Stimulated activated CD4-positive, alpha-beta T cell treated with anti-CD3 and anti-CD28 coated beads, Interleukin-4, amount 100 ng/mL, for 4 hours (primary cell): ENCODE data around the gene USP10.

Experiments
- DNase-seq, 2 experiments: peaks; one replicate each; pipeline ENCODE4 v3.0.0-alpha.2; 2020

USP10 gene, protein sequence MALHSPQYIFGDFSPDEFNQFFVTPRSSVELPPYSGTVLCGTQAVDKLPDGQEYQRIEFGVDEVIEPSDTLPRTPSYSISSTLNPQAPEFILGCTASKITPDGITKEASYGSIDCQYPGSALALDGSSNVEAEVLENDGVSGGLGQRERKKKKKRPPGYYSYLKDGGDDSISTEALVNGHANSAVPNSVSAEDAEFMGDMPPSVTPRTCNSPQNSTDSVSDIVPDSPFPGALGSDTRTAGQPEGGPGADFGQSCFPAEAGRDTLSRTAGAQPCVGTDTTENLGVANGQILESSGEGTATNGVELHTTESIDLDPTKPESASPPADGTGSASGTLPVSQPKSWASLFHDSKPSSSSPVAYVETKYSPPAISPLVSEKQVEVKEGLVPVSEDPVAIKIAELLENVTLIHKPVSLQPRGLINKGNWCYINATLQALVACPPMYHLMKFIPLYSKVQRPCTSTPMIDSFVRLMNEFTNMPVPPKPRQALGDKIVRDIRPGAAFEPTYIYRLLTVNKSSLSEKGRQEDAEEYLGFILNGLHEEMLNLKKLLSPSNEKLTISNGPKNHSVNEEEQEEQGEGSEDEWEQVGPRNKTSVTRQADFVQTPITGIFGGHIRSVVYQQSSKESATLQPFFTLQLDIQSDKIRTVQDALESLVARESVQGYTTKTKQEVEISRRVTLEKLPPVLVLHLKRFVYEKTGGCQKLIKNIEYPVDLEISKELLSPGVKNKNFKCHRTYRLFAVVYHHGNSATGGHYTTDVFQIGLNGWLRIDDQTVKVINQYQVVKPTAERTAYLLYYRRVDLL

DNA sequence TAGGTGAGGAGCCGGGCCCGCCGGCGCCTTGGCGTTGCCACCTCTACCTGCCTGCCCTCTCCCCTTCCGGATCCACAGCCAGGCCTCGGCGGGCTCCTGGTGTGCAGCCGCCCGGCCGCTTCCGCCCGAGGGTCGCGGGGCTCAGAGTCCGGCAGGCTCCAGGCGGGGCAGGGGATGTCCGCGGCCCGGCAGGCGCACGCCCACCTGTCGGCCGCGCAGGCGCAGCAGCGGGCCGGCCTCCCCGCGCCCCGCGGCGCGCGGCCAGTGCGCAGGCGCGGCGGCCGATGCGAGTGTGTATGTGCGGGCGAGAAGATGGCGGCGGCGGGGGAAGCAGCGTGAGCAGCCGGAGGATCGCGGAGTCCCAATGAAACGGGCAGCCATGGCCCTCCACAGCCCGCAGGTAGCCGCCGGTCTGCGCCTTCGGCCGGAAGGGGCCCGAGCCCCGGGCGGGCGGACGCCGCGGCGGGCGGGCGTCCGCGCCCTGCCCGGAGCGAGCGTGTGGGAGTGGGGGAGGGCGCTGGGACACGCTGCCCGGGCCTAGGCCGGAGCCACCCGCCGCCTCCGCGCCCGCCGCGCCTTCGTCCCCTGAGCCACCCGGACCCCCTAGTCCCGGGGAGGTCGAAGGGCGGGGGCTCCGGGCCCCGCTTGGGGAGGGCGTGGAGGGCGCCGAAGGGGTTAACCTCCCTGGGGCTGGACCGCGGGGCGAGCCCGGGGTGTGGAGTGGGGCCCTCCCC, at the start of gene USP10:
Gene USP10 (plus strand): TSS at position 289 of the 734 bp plus-strand sequence. CDS start 91 bp downstream, at position 380.
- DNase-seq = peak; percentile 81

DNA sequence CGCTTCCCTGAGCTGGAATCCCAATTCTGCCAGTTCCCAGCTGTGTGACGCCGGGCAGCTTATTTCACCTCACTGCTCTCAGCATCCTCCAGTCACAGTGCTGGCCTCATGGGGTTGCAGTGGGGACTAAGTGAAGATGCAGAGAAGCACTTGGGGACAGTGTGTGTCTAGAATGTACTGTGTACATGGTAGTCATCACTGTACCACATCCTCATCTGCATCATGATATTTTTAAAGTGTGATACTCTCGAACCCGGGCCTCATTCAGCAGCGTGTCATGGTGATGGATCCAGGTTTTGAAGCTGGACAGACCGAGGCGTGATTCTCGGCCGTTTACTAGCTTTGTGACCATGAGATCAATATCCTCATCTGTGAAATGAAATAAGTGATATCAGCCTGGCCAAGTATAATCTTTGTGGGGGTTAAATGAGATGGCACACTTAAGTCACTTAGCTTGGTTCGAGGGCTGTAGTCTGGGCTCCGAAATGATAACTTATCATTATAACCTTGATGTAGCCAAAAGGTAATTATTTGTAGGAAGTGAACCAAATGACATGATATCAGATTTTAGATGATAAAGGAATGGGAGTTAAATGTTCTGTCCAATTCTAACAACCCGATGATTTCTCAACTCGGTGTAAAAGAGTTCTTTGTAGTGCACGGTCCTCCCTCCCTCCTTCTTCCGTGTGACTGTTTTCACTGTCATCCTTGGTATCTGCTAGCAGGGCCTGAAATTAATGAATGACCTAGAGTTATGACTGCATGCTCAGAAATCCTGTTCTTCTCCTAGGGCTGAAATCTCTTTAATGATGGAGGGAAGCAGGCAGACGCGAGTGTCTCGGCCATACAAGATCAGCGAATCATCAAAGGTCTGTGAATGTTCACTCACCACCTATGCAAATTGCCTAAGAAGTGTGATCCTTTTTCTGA, 49.5 kb upstream of the USP10 start:
- DNase-seq = no peak

DNA sequence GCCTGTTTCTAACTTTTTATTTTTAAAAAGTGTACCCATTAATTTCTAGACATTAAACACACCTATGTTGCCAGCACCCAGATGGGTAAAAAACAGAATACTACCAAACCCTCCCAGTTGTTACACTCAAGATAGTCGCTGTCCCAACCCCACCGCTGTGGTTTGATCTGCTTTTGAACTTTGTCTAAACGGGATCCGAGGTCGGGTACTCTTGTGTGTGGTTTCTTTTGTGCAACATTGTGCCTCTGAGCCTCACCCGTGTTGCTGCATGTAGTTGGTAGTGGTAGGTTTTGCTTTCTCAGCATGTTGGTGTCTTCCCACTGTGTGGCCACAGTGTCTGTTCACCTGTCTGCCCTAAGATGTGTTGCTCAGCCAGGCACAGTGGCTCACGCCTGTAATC, 47.2 kb upstream of the USP10 start:
- peak in 1 of 2 experiments; percentile 19 for DNase-seq

DNA sequence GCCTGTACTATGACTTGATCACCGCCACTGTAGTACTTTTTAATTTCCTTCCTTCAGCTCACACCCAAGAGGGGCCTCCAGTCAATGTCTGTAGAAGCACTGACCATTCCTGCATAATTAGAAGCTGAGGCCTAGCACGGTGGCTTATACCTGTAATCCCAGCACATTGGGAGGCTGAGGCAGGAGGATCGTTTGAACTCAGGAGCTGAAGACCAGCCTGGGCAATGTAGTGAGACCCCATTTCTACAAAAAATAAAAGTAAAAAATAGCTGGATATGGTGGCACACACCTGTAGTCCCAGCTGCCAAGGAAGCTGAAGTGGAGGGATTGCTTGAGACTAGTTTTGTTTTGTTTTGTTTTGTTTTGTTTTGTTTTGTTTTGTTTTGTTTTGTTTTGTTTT, 45.6 kb upstream of the USP10 start:
- no peak for DNase-seq

DNA sequence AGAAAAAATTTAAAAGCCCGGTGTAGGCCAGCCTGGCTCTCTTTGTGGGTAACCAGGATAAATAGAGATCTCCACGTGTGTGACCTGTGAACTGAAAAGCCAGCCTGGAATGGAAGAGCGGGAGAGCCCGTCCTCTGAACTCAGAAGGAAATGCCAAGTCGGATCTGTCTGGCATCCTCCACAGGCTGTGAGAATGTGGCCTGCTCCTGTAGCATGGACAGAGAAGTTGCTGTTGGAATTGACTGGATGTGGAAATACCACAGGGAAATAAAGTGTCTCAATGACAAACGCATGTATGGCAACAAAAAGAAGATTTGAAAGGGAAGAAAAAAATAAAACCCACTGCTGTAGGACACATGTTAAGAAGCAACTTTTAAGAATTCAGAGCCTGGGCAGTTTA, 44.8 kb upstream of the USP10 start:
- DNase-seq = no peak

DNA sequence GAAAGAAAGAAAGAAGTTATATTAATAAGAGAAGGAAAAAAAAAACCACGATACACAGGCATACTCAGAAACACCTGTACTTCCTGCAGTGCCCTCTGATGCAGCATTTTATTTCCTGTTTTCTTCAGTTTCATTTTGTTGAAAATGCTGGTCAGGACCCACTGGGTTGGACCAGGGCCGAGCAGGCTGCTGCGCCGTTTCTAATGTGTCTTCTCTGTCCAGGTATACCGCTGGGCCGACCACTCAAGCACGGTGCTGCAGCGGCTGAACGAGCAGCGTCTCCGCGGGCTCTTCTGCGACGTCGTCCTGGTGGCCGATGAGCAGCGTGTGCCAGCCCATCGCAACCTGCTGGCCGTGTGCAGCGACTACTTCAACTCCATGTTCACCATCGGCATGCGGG, 43.2 kb upstream of the USP10 start:
- no peak for DNase-seq

DNA sequence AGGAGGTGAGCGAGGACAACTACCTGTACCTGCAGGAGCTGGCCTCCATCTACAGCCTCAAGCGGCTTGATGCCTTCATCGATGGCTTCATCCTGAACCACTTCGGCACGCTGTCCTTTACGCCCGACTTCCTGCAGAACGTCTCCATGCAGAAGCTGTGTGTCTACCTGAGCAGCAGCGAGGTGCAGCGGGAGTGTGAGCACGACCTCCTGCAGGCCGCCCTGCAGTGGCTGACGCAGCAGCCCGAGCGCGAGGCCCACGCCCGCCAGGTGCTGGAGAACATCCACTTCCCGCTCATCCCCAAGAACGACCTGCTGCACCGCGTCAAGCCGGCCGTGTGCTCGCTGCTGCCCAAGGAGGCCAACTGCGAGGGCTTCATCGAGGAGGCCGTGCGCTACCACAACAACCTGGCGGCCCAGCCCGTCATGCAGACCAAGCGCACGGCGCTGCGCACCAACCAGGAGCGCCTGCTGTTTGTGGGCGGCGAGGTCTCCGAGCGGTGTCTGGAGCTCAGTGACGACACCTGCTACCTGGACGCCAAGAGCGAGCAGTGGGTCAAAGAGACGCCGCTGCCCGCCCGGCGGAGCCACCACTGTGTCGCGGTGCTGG, 42.5 kb upstream of the USP10 start:
- no peak for DNase-seq

DNA sequence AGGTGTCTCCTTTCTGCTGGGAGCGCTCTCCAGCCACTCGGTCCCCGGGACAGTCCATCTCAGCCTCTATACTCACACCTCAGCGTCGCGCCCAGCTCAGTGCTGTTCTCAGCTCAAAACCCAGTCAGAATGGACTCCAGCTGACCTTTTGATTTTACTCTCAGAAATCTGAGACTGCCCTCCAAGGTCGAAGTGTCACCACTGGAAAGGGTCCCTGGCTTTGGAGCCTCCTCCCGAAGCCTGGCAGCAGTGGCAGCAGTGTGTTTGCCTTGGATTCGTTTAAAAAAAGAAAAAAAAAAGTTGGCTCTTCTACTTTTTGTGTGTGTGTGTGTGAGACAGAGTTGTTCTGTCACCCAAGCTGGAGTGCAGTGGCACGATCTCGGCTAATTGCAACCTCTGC, 41.1 kb upstream of the USP10 start:
- no peak for DNase-seq

DNA sequence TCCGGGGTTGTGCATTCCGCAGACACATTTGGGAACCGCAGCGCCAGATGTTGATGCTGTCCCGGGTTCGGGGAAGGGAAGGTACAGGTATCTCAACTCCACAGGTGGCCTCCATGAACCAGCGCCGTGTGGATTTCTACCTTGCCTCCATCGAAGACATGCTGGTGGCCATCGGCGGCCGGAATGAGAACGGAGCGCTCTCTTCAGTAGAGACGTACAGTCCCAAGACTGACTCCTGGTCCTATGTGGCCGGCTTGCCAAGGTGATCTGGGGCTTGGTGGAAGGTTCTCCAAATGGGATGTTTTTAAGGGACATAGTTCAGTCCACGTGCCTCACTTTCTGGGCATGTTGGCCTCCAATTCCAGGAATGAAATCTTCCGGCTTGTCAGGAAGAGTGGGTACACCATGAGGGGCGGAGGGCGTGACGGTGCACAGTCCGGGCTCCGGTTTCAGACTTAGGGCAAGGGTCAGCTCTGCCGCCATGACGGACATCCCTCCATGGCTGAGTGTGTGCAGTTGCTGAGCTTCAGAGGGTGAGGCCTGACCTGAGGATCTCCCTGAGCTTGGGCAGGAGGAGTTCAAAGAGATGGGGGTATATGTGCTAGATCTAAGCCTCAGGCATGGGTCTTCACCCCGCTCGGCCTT, 40.0 kb upstream of the USP10 start:
- DNase-seq = no peak

DNA sequence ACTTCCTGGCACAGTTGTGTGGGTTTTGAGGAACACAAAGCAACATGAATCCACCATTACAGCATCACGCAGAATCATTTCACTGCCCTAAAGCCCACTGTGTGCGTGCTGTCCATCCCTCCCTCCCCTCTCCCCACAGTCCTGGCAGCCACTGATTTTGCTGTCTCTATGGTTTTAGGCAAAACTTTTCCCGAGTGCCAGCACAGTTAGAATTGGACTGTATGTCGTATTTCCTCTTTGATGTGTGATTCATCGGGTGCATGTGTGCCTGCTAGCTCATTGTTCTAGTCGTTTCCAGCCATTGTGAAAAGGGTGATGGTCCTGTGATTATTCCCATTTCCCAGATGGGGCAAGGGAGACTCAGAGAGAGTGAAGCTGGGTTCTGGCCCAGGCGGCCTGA, 38.8 kb upstream of the USP10 start:
- no peak for DNase-seq

DNA sequence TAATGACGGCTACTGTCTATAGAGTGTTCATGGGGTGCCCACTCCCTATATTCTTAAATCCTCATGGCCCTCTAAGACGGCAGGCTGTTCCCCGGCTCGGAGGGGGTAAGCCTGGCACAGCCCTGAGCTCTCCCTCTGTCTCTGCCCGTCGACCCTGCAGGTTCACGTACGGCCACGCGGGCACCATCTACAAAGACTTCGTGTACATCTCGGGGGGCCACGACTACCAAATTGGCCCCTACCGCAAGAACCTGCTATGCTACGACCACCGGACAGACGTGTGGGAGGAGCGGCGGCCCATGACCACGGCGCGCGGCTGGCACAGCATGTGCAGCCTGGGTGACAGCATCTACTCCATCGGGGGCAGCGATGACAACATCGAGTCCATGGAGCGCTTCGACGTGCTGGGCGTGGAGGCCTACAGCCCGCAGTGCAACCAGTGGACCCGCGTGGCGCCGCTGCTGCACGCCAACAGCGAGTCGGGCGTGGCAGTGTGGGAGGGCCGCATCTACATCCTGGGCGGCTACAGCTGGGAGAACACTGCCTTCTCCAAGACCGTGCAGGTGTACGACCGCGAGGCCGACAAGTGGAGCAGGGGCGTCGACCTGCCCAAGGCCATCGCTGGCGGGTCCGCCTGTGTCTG, 38.3 kb upstream of the USP10 start:
- no peak for DNase-seq

DNA sequence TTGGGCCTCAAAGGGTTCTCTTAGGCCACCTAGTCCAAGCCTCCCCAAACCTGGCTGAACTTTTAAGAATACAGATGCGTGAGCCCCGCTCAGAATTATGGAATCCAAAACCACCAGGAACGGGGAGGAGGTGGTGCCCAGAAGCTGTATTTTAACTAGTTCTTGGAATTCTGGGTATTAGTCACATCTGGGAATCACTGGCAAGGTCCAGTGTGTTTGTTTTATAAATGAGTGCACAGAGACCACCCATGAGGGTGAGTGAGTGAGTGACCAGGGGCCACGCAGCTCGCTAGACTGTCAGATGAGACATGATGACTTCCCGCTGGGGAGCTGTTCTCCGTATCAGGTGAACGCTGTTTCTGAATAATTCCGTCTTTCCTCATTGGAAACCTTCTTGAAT, 37.3 kb upstream of the USP10 start:
- DNase-seq = no peak

DNA sequence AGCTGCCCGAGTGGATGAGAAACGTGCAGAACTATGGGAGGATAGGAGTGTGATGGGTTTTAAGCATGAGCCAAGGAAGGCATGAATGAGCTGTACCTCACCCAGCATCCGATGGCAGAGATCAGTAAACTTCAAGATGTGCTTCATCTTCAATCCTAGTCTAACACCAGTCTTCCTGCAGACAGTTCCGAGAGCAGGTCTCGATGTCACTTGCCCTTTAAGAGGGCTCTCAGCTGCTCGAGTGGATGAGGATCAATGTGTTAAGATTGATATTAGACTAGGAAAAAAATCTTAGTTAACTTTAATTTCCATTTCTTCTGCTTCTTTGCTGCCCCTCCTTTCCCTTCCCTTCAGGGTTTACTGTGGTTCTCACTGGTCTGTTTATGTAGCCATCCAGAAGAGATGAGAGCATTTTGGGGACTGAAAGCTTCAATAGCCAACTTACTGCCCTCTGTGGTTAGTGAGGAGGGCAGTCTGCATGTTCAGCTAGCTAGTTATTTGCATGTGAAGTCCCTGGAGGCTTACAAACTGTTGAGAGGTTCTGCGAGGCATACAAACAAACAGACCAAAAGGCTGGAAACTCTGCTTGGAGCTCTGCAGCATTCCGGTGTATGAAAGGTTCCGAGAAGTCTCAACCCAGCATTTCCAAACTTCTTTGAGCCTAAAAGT, 36.2 kb upstream of the USP10 start:
- no peak for DNase-seq

DNA sequence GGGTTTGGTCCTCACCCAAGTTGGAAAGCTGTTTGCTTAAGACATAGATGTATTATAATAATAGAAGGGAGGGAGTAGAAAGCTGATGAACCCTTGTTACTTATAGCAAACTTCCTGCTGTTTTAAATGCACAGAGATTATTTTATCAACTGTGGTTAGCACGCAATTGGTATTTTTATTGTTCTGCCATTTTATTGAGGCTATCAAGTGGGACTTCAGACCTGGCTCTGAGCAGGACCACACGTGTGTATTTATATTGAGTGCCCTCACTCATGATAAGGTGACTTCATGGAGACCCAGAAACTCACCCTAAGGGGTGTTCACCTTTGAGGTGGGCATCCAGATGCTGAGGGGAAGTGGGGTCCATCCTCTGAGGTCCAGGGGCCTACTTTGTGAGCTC, 34.4 kb upstream of the USP10 start:
- no peak for DNase-seq

DNA sequence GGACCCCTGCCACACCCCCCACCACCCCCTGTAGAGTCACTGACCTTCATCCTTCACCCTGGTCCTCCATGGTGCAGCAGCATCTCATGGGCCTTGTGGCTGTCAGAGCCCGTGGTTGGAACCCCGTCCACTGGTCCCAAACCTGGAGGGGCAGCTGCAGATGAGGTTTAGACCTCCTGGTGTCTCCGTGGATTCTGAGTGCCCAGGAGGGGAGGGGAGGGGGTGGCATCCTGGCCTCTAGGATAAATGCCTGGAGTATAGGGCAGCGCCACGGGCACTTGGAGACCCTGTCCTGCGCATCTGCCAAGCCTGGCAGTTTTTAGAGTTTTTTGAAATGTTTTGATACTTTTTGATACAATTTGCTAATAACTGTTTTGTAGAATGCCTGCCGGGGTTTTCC, 34.0 kb upstream of the USP10 start:
- DNase-seq = no peak

DNA sequence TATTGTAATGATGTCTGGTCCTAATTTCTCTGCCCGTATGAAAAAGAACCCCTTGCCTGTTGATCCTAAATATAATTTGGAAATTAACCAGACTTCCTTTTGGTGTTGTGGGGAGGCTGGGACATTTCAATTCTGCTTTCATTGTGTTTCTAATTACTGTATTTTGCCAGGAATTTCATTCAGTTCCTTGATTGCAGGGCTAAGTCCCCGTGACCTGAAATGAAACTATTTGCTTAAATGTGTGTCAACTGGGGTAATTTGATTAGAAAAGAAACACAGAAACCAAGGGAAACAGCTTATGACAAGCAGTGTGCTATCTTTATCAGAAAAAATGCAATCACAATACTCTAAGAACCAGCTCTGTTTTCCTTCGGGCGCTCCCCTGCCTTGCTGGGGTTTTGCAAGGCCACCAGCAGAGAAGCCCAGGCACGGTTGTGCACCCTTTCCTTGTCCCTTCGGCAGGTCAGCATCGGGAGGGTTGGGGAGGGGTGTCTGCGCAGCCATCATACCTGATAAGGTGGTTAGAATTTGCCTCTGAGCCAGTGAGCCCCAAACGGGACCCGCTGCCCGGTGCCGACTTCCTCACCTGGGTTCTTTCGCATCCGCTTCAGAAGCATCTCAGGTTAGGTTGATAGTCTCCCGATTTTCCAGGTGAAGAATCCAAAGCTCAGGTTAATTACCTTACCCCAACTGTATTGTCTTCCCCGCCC, 32.0 kb upstream of the USP10 start:
- DNase-seq = no peak

DNA sequence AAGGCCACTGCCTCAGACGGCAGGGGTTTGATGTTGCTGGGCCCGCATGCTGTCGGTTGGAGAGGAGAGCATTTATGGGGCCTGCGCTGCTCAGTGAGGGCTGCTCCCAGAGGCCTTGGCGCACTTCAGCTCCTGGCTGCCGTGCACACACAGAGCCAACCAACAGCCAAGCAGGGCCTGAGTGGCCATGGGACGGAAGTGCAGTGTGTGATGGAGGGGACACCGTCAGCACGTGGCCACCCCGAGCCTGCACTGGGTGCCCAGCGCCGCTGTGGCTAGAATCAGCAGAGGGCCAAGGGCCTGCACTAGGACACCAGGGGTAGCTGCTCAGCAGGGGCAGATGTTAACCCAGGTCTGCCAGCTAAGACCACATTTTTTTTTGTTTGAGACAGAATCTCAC, 29.7 kb upstream of the USP10 start:
- DNase-seq = no peak

DNA sequence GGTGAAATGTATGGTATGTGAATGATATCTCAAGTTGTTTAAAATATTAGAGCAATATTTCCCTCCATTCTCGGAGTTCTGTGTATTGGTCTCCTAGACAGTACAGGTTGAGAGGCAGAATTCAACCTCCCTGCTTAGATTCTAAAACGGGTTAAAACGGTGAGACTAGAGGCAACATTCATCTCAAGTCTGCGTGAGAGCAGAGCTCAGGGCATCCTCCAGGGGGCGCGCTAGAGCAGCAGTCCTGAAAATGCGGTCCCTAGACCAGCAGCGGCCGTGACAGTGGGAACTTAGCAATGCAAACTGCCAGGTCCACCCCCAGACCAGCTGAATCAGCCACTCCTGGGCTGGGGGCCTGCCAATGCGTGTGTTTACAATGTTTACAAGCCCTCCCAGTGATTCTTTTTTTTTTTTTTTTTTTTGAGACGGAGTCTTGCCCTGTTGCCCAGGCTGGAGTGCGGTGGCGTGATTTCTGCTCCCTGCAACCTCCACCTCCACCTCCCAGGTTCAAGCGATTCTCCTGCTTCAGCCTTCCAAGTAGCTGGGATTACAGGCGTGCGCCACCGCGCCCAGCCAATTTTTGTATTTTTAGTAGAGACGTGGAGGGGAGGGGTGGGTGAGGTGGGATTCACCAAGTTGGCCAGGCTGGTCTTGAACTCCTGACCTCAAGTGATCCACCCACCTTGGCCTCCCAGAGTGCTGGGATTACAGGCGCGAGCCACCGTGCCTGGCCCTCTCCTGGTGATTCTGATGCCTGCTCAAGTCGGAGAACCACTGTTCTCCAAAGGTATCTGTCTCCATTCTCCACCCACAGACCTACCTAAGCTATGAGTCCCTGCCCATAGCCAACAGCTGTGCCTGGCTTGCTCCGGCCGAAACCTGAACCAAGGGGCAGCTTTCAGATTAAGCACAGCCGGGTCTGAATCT, 27.3 kb upstream of the USP10 start:
- DNase-seq = peak; percentile 71 to 83

DNA sequence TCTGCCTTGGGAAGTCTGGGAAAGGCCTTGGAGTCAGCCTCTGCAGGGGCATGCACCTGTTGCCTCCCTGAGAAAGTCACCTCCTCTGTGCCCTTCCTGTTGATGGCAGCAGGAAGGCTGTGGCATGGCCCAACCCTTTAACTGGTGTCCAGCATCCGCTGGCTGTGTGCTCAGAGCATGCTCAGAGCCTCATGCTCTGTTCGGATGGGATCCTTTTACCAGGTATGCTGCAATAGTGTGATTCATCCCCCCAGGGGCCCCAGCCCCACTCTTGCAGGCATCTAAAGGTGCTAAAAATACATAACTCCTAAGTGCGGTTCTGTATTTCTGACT, 26.6 kb upstream of the USP10 start:
- no peak for DNase-seq
